AG08396 (cell line): ENCODE measurements around the gene TTC39A.
A peak's percentile ranks its signal among the peaks of the same experiment; 100 is the strongest.

ENCODE experiments used
- DNase-seq: peaks from one replicate; pipeline ENCODE4 v3.0.0; 2012; ENCODE audit warnings: low spot score, mixed read lengths

The TTC39A gene

DNA sequence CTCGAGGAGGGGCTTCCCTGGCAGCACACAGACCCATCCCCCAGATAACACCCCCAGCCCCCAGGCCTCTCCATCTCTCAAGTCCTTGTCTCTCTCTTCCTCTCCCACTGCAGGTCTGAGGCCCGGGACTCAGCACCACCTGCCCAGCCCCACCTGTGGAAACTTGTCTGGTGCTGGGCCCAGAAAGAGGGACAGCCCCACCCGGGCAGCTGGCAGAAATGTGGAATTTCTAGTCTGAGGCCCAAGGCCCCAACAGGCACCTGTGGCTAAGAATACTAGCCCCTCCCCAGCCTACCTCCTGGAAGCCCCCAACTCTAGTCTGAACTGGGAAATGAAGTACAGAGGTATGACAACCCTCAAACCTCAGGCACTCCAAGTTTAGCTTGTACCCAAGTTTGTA, 15.4 kb downstream of the TTC39A start:
- no peak for DNase-seq

DNA sequence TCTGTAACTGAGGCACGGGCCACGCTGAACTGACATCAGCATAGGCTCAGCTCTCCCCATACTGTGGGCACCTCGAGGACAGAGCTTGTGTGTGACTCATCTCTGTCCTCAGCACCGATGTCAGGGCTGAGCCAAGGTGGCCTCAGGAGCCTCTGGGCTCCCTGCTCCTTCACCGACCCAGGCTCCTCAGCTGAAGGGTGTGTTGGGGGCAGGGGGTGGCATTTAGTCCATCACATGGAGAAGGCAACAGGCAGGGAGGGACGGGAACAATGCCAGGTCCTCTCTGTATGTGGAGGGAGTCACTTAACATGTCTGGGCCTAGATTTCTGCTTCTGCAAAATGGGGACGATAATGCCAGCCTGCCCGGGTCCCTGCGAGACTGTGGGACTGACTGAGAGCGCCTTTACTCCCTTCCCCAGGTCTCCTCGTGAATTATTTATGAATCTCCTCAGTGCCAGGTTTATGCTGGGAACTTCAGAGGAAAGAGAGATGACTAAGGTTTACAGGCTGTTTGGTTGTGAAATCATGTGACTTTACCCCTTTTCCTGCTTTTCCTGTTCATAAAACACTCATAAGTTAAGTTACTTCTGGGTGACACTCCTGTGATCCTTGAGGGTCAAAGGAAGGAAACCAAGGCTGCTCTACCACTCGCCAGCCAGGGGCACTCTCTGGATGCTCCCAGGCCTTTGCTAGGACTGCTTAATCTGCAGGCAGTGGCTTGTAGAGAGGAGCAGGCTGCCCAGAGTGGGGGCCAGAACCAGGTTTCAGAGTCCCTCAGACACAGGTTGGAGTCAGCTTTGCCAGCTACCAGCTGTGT, 16.2 kb downstream of the TTC39A start:
- DNase-seq, result peak; percentile 62

DNA sequence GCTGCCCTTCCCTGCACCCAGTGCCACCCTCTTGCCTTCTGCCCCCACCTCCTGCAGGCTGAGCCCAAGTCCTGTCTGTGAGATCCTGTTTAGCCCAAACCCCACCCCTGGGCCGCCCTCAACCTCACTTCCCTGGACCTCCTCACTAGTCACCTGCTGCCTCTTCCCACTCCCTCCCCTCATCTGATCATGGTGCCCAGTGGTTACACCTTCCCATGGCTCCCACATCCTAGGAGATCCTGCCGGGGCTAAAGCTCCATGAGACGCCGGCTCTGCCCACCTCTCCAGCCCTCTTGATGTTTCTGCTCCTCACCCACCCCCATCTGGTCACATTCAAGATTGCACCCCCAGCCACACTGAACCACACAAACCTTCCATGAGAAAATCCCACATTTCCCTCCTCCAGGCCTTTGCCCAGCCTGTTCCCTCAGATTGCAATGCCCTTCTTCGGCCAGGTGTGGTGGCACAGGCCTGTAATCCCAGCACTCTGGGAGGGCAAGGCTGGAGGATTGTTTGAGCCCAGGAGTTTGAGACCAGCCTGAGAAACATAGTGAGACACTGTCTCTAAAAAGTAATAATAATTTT, 17.0 kb downstream of the TTC39A start:
- no peak for DNase-seq

DNA sequence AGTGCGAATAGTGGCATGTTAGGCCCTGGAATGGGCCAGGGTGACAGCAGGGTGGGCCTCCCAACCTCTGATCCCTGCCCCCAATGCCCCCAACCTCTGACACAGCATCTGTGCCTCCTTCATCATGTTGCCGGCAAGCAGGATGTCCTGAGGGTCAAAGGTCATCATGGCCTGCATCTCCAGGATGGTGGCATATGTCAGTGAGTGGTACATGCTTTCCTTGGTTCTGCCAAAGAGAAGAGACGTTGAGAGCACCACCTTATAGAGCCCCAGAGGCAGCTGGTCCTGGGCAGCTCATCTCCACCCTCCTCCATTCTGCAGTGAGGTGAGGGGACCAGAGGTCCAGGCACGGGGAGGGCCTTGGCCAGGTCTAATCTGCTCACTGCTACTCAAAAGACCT, 17.6 kb downstream of the TTC39A start:
- no peak for DNase-seq

DNA sequence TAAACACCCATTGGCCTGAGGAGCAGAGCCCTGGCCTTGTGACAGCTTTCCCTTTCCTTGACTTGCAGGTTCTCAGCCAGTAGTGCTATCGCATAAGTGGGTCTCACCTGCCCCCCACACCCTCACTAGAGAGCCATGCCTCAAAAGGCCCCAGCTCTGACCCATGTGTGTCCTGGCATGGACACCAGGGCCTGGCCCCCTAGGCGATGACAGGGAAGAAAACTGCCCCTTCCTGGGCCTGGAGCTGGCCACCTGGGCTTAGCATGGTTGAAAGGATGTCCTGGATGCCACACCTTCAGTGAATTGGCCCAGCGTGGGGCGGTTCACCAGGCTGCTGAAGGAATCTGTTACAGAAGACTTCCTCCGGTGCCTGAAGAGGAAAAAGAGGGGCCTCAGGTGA, 18.5 kb downstream of the TTC39A start:
- DNase-seq, result no peak

DNA sequence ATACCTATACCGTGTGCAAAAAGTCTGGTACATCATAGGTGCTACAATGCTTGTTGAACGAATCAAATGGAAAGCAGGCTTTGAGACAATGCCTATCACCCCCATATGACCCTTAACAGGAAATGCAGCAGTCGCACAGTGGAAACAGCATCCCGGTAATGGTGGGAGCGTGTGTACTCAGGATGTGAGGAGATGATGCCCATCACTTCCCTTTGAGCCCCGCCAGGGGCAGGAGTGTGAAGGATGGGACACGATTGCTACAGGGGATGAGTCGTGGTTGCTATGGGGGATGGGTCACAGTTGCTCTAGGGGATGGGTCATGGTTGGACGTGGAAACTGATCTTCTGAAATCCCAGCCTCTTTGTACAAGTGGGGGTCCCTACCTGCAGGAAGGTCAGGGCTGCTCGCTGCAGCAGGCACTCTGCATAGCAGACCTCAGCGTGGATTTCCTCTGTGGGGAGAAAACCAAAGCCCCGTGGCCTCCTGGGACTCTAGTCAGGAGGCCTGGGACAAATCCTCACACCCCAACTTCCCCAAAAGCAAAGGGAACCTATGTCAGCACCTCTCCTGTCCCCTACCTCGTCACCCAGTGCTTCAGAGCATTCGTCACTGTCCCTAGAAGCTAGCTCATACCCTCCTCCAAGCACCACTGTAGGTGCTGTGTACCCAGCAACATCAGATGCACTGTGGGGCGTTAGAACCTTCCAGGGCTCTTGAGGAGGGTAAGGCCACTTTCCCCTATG, 19.3 kb downstream of the TTC39A start:
- DNase-seq, result no peak

DNA sequence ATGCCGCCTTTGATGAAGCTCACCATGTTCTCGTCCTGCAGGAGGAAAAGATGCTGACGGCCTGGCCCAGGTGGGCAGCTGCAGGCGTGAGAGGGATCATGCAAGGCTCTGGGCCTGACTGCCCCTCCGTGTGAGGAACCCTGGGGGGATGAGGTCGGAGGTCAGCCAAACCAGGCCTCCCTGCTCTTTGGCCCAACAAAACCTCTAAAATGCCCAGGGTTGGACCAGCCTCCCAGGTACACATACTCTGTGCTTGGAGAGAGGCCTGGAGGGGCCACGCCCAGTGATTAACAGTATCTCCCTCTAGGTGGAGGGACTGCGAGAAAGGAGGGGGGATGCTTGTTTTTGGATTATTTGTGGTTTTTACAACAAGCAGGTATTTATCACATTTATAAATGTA, 21.1 kb downstream of the TTC39A start:
- DNase-seq, result no peak

DNA sequence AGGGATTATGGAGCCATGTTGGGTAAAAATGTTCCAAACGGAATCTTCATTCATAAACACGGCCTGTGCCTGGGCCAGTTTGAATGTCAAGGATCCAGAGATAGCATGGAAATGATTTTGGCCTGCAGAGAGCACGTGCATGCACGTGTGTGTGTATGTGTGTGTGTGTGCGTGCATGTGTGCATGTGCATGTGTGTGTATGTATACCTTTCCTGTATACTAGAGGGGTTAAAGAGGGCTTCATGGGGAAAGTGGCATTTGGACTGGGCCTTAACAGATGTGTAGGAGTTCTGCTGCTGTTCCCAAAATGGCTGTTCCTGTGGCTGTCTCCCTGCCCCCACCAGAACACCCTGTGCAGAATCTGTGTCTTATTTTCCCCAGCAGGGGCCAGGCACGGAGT, 21.7 kb downstream of the TTC39A start:
- DNase-seq, result no peak

DNA sequence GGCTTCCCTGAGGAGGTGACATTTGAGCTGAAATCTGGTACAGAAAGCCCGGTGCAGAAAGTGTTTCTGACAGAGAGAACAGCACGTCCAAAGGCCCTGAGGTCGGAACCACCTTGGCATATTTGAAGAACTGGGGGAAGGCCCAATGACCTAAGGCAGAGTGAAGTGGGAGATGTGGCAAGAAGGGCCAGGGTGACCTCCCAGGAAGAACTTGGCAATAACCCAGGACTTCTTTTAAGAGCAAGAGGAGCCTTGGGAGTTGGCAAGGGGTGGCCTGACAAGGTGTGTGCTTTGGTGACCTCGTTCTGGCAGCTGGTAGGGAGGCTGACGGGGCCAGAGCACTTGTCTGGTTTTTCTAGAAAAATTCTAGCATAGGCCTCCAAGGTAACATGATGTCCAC, 23.4 kb downstream of the TTC39A start:
- DNase-seq, result no peak

DNA sequence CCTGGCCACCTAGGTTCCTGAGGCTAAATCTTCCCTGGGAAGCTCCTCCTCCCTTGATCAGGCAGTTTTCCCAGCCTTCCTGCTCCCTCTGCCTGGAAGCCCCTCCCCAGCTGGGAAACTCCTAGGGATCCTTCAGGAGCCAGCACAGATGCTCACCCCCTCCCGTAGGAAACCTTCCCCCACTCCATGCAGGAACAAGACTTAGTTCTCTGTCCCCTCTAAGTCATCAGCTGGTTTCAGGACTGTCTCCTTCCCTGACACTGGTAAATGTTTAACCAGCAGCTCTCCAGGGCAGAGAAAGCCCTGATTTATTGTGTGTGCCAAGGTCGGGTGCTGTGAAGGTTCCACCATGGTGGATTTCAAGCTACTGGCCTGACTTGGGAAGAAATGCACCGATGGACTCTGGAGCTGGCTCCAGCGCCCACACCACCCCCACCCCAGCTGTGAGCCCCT, 25.0 kb downstream of the TTC39A start:
- DNase-seq, result no peak

DNA sequence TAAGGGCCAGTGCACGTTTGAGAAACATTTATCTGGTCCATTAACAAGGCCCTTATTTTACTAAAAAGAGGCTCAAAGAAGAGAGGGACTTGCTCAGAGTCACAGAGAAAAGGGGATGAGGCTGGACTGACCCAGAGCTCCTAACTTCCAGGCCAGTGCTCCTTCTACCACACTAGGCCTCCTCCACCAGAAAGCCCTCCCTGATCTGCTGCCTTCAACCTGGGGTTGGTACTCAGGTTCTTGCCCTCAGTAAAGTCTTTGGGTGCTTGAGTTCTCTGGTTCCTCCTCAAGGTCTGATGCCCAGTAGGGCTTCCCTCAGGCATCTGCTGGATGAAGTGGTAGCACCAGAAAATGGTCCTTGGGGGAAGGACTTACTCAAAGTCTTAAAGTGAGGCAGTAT, 26.0 kb downstream of the TTC39A start:
- DNase-seq, result no peak

DNA sequence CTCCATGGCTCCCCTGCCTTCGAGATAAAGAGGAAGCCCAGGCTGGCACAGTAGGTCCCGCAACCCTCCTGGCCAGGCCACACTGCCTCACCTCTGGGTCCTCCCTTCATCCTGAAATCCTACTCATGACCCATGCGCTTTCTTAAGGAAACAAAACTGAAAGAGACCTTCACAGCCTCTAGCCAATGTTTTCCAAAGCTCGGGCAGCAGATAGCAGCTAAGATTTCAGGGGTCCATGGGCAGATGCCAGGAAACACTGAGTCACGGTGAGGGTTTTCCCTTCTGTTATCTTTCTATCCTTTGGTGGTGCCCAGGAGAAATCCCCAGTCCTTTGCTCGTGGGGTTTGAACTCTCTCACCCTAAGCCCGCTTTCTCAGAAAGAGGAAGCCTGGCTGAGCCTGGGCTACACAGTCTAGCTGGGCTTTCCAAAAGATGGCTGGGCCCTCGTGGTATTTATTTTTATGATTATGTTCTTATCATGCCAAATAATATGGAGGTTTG, 26.6 kb downstream of the TTC39A start:
- no peak for DNase-seq

DNA sequence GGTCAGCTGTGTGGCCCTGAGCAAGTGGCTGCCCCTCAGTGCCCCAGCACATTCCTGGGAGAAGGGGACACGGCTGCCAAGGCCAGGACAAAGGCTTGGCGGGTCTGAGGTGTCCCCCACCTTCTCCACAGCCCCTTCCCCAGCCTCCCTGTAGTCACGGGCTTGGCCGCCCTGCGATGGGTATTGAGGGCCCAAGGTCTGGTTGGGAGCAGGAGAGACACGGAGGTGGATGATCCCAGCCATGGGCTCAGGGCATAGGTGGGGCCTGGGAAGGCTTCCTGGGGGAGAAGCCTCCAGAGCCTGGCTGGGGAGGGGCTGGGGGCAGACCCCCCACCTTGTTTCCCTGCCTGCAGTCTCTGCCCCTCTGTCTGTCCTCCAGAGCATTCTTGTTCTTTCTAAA, 27.0 kb downstream of the TTC39A start:
- no peak for DNase-seq

DNA sequence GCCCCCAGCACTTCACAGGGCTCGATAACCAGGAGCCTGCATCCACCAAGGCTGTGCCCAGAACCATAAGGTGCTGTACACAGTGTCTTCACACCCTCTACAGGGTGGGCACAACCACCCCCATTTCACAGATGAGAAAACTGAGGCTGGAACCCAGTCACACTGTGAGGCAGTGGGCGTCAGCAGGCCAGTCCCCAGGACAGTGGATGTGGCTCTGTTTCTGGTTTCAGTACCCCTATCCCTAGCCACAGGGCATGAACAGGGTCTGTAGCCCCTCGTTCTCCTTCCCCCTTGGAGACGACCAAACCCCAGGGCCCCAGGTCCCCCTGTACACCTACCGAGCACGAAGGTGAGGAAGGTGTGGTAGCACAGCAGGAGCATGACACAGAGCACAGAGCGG, 27.6 kb downstream of the TTC39A start:
- no peak for DNase-seq

DNA sequence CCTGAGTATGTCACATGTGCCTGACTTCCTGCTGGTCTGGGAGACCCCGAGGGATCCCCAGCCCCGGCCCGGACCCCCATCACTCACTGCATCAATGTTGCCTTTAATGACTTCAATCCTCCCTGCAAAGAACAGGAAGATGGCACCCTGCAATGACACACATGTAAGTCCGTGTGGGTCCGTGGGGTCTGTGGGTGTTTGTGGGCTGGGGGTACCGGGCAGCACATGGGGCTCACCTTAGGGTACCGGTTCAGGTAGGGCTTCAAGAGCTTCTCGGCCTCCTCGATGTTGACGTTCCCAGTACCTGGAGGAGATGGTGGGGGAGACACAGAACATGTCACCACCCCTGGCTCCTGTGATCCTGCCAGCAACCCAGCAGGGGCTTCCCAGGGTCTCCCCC, 28.1 kb downstream of the TTC39A start:
- DNase-seq, result no peak

DNA sequence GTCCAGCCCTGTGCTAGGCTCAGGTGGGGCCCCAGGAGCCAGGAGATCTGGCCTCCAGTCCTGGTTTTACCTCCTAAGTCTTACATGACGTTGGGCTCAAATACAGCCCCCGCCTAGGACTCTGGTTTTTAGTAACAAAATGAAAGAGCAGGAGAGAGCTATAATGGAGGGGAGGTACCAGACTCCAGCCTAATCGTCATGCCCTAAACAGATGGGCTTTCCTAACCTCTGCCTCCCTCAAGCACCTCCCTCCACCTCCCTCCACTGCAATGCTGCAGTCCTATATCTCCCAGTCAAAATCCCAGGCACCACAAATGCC, 28.6 kb downstream of the TTC39A start:
- DNase-seq, result no peak

DNA sequence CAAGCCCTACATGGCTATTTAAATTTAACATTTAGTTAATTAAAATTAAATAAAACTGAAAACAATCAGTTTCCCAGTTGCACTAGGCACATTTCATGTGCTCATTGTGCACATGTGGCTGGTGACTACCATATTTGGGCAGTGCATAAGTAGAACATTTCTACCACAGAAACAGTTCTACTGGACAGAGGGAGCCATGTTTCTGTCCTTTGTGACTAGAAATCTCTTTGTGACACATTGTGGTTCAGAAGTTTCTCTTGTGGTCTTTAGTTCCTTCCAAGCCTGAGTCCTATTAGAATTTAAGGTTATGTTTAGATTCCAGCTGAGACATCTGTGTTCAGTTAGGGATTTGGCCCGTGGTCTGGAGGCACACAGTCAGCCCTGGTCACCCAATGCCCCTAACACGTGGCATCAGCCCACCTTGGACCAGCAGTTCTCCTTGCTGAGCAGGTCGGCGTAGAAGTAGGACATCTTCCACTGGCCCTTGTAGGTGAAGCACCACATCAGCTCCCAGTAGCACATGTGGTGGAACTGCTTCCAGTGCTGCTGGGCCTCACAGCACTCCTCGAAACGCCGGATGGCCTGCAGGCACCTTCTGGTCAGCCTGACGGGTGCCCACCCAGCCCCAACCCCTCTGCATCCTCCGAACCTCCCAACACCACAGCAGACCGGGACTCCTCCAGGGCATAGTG, 29.1 kb downstream of the TTC39A start:
- DNase-seq, result no peak

DNA sequence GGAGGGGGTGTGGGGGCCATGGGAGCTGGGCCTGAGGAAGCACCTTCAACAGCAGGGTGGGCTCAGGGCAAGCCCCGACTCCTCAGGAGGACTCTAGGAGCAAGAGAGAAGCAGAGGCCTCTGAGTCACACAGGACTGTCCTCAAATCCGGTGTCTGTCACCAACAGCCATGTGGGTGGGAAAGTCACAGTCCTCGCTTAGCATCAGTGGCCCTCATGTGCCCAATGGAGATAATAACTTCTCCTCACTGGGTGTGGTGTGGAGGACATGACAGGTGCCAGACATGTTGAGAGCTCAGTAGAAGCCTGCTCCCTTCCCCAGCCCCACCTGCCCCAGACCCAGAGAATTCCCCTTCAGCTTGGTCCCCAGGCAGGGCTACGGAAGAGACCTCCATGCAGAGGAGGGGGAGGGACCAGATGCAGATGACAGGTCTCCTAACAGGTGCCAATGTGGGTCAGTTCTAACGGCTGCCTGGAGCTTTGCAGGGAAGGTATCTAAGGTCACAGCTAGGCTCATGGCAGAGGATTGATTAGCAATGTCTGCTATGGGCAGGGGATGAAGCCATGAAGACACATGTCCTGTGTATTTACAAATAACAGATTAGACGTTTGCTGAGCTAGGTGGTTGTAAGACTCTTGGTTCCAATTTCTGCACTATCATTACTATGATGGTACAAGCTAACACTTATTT, 30.2 kb downstream of the TTC39A start:
- no peak for DNase-seq

DNA sequence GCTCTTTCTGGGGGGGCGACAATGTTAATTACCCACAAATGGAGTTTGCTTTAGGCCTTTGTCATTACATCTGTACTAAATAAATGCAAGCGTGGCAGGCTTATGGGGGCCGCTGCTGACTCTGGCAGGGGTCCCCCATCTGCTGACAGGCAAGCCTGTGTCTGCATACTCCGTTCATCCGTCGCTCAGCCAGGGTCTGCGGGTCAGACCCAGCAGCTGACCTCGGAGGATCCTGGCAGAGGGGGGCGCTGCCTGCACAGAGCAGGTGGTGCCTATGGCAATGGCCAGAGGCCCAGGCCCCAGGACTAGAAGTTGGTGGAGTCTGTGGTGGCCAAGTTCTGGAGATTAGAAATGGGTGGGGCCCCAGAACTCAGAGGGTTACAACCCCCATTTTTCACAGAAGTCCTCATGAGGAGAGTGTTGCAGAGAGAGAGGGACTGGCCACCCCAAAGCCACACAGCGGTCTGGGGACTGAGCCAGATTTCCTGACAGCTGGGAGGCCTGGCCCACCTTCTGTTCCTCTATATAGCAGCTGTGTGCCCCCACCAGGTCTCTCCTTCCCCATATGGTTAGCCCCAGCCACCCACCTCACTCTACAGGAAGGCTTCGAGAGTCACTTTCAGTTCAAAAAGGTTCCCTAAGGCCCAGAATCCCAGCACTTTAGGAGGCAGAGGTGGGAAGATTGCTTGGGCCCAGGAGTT, 31.0 kb downstream of the TTC39A start:
- no peak for DNase-seq

DNA sequence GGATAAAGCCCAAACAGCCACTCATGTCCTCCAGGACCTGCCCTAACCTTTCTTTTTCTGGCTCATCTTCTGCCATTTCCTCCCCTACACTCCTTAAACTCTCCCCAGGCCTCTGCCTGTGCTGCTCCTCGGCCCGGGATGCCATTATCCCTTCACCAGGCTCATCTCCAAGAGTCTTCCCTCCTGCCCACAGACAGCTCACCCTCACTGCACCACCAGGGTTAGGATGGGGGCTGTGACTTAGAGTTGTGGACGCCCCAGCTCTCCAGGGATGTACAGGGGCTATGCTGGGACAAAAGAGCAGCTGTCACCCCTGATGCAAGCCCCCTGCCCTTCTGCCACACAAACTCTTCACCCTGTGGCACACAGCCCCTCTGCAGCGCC, 32.0 kb downstream of the TTC39A start:
- DNase-seq, result no peak
